Loucy (cell line): ENCODE data around the gene GRID1.

Experiments used
- H2AFZ ChIP-seq: fragments of 200-600 bp; sonication (generic); 2 replicates; pipeline ENCODE4 v1.6.0; 2016; ENCODE audit warnings: antibody characterized with exemption, mild to moderate bottlenecking, low read length, moderate library complexity
- H3F3A ChIP-seq: fragments of 200-600 bp; 2 replicates; pipeline ENCODE4 v1.6.0; 2016; ENCODE audit warnings: antibody characterized with exemption, low read depth, mild to moderate bottlenecking
- H3K27me3 ChIP-seq: fragments of 200-600 bp; sonication (generic); 2 replicates; pipeline ENCODE4 v1.6.1; 2014; ENCODE audit warnings: low read length, mild to moderate bottlenecking; ENCODE audit not compliant: insufficient read depth, poor library complexity, severe bottlenecking
- H3K36me3 ChIP-seq: fragments of 200-600 bp; sonication (generic); 2 replicates; pipeline ENCODE4 v1.6.1; 2016; ENCODE audit warnings: low read length; ENCODE audit not compliant: insufficient read depth
- H3K4me1 ChIP-seq: fragments of 200-600 bp; sonication (generic); 2 replicates; pipeline ENCODE4 v1.5.1; 2014; ENCODE audit warnings: low read length, mild to moderate bottlenecking; ENCODE audit not compliant: insufficient read depth, poor library complexity, severe bottlenecking
- H3K4me2 ChIP-seq: fragments of 200-600 bp; sonication (generic); 2 replicates; pipeline ENCODE4 v1.6.0; 2014; ENCODE audit warnings: antibody characterized with exemption, low read length, low read depth, mild to moderate bottlenecking; ENCODE audit not compliant: poor library complexity, severe bottlenecking
- H3K4me3 ChIP-seq: fragments of 200-600 bp; sonication (generic); 2 replicates; pipeline ENCODE4 v1.5.1; 2014; ENCODE audit warnings: low read length, mild to moderate bottlenecking, mixed read lengths; ENCODE audit not compliant: poor library complexity, severe bottlenecking
- H3K79me2 ChIP-seq: fragments of 200-600 bp; sonication (generic); 2 replicates; pipeline ENCODE4 v1.6.1; 2014; ENCODE audit warnings: low read length; ENCODE audit not compliant: insufficient read depth
- H3K9ac ChIP-seq: fragments of 200-600 bp; sonication (generic); 2 replicates; pipeline ENCODE4 v1.6.0; 2014; ENCODE audit warnings: mild to moderate bottlenecking, low read depth, low read length, moderate library complexity; ENCODE audit not compliant: poor library complexity, severe bottlenecking
- H3K9me2 ChIP-seq: fragments of 200-600 bp; sonication (generic); replicated peaks from 2 replicates; pipeline ENCODE4 v1.6.1; 2016; ENCODE audit warnings: low read depth, low read length, mixed read lengths
- H3K9me3 ChIP-seq: fragments of 200-600 bp; sonication (generic); 2 replicates; pipeline ENCODE4 v1.6.1; 2014; ENCODE audit warnings: mild to moderate bottlenecking, antibody characterized with exemption, low read length, low read depth; ENCODE audit not compliant: insufficient read depth
- H4K20me1 ChIP-seq: fragments of 200-600 bp; sonication (generic); 2 replicates; pipeline ENCODE4 v1.6.0; 2014; ENCODE audit warnings: antibody characterized with exemption, low read length, mild to moderate bottlenecking; ENCODE audit not compliant: insufficient read depth, poor library complexity, severe bottlenecking
- CTCF ChIP-seq: fragments of 200-600 bp; sonication (generic); conservative IDR thresholded peaks from 2 replicates; pipeline ENCODE4 v1.5.1; 2014; ENCODE audit warnings: mild to moderate bottlenecking, antibody characterized with exemption, low read length
- EZH2phosphoT487 ChIP-seq: fragments of 200-600 bp; IDR thresholded peaks from 2 replicates; pipeline ENCODE4 v1.6.1; 2018; ENCODE audit warnings: antibody characterized with exemption, mild to moderate bottlenecking, moderate library complexity, borderline replicate concordance

GRID1 gene

GRCh38 chr10:86165666-86166065, 200.9 kb downstream of the GRID1 start:
- H3K9me3 ChIP-seq, result peaks cover 3% of the 10 kb centered on the region; the same call in 1 of the 2 replicates
- H3K4me3 ChIP-seq, result no peak overlapping the region
- H3K79me2 ChIP-seq, result no peaks in the 10 kb centered on the region
- H3K9me2 ChIP-seq, result no peaks in the 10 kb centered on the region
- no peaks in the 10 kb centered on the region for H3K4me1 ChIP-seq
- H3K4me2 ChIP-seq, result no peak overlapping the region
- H3F3A ChIP-seq, result no peaks in the 10 kb centered on the region
- no peaks in the 10 kb centered on the region for H3K36me3 ChIP-seq
- no peak overlapping the region for H2AFZ ChIP-seq
- H4K20me1 ChIP-seq, result no peaks in the 10 kb centered on the region
- H3K27me3 ChIP-seq, result no peaks in the 10 kb centered on the region
- no peak overlapping the region for H3K9ac ChIP-seq
- no peak for TF ChIP-seq EZH2phosphoT487
- no peak for TF ChIP-seq CTCF

GRCh38 chr10:86164960-86165630, 201.5 kb downstream of the GRID1 start:
- no peaks in the 10 kb centered on the region for H3K27me3 ChIP-seq
- H3K4me3 ChIP-seq, result no peak overlapping the region
- H2AFZ ChIP-seq, result no peak overlapping the region
- H3K4me2 ChIP-seq, result no peak overlapping the region
- no peaks in the 10 kb centered on the region for H3F3A ChIP-seq
- TF ChIP-seq EZH2phosphoT487, result no peak
- no peak for TF ChIP-seq CTCF
- H3K4me1 ChIP-seq, result no peaks in the 10 kb centered on the region
- H4K20me1 ChIP-seq, result no peaks in the 10 kb centered on the region
- H3K79me2 ChIP-seq, result no peaks in the 10 kb centered on the region
- H3K9me2 ChIP-seq, result no peaks in the 10 kb centered on the region
- peaks cover 3% of the 10 kb centered on the region; the same call in 1 of the 2 replicates for H3K9me3 ChIP-seq
- H3K36me3 ChIP-seq, result no peaks in the 10 kb centered on the region
- no peak overlapping the region for H3K9ac ChIP-seq

- peaks cover 3% of the 10 kb centered on the region; the same call in 1 of the 2 replicates for H3K9me3 ChIP-seq
- H3K27me3 ChIP-seq, result no peaks in the 10 kb centered on the region
- no peak overlapping the region for H3K9ac ChIP-seq
- no peaks in the 10 kb centered on the region for H3K79me2 ChIP-seq
- no peaks in the 10 kb centered on the region for H3F3A ChIP-seq
- no peaks in the 10 kb centered on the region for H3K36me3 ChIP-seq
- no peaks in the 10 kb centered on the region for H4K20me1 ChIP-seq
- no peak overlapping the region for H3K4me3 ChIP-seq
- H2AFZ ChIP-seq, result no peak overlapping the region
- TF ChIP-seq CTCF, result no peak
- TF ChIP-seq EZH2phosphoT487, result no peak
- H3K9me2 ChIP-seq, result no peaks in the 10 kb centered on the region
- H3K4me1 ChIP-seq, result no peaks in the 10 kb centered on the region
- H3K4me2 ChIP-seq, result no peak overlapping the region
Observed at GRCh38 chr10:86164174-86164774, 202.3 kb downstream of the GRID1 start.
